SH-SY5Y (cell line): ENCODE data around the gene LRFN2.

Experiments used
- GATA2 ChIP-seq: IDR thresholded peaks from 2 replicates; pipeline ENCODE4 v1.6.1; 2011; ENCODE audit warnings: mild to moderate bottlenecking, low read depth, low read length
- GATA3 ChIP-seq: IDR thresholded peaks from 2 replicates; pipeline ENCODE4 v1.6.1; 2011; ENCODE audit warnings: low read depth, mild to moderate bottlenecking, low read length, moderate library complexity

- no peak for TF ChIP-seq GATA3
- no peak for TF ChIP-seq GATA2
These were observed 173.9 kb downstream of the LRFN2 start for GRCh38 chr6:40413239-40413638.
